ENCODE measurements around the gene ARL4D.
A peak's percentile ranks its signal among the peaks of the same experiment; 100 is the strongest.

Gene ARL4D

DNA sequence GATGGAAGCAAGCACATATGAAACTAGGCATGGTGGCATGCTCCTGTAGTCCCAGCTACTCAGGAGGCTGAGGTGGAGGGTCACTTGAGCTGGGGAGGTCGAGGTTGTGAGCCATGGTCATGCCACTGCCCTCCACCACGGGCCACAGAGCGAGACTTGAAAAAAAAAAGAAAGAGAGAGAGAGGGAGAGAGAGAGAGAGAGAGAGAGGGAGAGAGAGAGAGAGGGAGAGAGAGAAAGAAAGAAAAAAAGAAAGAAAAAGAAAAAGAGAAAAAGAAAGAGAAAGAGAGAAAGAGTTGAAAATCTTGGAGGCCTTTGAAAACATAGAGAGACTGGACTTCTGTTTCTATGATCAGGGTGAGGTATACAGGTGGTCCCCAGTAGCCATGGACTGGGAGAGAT is 15.4 kb upstream of the ARL4D start:
- DNase-seq (ENCODE audit: low read depth) = no peak
- TF ChIP-seq, protein P1, sequence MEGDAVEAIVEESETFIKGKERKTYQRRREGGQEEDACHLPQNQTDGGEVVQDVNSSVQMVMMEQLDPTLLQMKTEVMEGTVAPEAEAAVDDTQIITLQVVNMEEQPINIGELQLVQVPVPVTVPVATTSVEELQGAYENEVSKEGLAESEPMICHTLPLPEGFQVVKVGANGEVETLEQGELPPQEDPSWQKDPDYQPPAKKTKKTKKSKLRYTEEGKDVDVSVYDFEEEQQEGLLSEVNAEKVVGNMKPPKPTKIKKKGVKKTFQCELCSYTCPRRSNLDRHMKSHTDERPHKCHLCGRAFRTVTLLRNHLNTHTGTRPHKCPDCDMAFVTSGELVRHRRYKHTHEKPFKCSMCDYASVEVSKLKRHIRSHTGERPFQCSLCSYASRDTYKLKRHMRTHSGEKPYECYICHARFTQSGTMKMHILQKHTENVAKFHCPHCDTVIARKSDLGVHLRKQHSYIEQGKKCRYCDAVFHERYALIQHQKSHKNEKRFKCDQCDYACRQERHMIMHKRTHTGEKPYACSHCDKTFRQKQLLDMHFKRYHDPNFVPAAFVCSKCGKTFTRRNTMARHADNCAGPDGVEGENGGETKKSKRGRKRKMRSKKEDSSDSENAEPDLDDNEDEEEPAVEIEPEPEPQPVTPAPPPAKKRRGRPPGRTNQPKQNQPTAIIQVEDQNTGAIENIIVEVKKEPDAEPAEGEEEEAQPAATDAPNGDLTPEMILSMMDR (conservative IDR thresholded peaks at IDR 0.05; ENCODE audit: control insufficient read depth, insufficient read depth, low read depth, low read length) = no peak
- H3K4me3 ChIP-seq (ENCODE audit: control insufficient read depth, low read depth, low read length) = no peak overlapping the region

DNA sequence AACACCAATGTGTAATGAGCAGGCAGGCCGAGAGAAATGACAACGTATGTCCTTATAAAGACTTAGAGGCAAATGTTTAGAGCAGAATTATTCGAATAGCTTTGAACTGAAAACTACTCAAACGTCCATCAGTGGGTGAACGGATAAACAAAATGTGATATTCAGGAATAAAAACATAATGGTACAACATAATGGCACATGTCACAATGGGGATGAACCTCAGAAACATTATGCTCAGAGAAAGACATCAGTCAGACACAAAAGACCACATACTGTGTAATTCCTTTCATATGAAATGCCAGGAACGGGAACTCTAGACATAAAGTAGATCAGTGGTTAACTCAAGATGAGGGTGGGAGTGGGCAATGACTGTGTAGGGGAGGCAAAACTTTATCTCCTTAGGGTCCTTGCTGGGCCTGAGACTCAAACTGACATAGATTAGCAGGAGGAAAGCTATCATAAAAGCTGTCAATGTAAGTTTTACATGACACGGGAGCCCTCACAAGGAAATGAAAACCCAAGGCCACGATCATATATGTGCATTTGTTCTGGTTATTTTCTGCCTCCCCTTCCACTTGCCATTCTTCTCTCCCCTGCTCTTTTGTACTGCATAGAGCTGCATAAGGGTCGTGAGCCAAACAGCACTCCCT is 14.8 kb upstream of the ARL4D start:
- TF ChIP-seq, protein P1 (conservative IDR thresholded peaks at IDR 0.05; ENCODE audit: control insufficient read depth, insufficient read depth, low read depth, low read length) = no peak
- no peak overlapping the region for H3K4me3 ChIP-seq (ENCODE audit: control insufficient read depth, low read depth, low read length)
- no peak for DNase-seq (ENCODE audit: low read depth)

DNA sequence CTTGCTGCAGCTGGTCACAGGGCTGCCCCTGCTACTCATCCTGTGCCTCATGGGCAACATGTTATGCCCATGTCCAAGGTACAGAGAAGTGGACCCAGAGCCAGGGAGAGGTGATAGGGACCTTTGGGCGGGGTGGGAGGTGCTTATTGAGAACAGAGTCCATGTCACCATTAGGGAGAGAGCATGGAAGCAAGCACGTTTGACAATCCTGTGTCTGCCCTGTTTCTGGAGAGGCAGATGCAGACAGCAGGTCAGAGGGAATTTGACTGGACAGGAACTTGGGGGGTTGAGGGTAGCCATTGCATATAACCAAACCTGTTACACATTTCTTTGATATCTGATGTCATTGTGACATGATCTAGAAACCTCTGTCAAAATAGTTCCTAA is 14.3 kb upstream of the ARL4D start:
- TF ChIP-seq, protein P1 (conservative IDR thresholded peaks at IDR 0.05; ENCODE audit: control insufficient read depth, insufficient read depth, low read depth, low read length) = no peak
- no peak for DNase-seq (ENCODE audit: low read depth)
- no peak overlapping the region for H3K4me3 ChIP-seq (ENCODE audit: control insufficient read depth, low read depth, low read length)

DNA sequence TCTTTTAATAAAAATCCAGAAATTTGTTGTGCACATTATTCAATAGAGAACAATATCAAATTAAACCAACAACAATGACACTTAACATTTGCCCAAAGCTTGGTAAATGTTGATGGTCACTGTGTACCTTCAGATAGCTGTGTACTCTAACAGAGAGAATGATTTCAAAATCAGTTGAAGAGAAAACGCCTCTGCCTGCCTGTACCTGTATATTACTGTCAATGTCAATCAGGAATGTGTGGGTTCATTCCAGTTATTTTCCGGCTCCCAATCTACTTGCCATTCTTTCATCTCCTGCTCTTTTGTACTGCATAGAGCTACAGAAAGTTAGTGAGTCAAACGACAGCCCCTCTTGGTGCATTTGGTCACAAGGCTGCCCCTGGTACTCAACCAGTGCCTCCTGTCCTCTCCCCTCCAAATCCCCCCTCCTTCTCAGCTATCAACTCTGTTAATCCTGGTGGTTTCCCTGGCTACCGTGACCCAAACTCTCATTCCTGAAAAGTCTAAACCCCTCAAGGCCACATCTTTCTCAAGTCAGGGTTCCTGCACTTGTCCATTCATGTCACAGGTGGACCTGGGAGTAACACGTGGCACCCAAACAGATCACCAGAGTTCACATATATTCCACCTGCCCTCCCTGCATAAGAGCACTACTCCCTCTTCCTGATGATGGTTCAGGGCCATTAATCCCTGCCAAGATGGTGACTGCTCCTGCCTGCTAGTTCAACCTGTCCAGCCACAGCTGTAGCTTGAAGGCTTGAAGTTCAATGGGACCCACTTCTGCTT is 13.6 kb upstream of the ARL4D start:
- DNase-seq (ENCODE audit: low read depth) = no peak

DNA sequence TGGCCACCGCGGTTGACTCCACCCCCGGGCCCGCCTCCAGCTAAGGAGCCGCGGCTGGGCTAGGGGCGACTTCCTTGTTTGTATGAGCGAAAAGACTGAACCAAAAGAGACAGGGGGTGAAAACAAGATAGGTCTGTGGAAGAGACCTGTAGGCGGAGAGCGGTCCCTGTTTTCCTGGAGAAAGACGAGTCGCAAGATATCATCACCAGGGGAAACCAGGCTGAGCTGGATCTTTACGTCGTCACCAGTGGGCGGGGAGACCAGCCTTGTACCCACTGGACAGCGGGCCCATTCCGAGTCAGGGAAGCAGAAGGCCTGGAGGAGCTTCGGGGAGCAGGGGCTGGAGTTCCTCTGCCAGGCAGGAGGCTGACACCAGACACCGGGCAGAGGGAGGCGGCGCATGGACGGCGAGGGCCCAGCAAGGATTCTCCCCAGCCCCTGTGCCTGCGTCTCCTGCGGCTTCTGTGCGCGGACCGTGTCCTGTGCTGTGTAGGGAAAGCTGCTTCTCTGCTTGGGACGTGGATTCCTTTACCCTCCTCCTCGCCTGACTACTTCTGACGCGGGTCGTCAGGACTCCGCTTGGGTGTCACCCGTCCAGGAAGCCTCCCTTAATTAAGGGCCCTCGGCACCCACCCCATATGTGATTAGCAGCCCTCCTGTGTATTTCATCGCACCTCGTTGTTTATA is 10.3 kb upstream of the ARL4D start:
- TF ChIP-seq, protein P1 (conservative IDR thresholded peaks at IDR 0.05; ENCODE audit: control insufficient read depth, insufficient read depth, low read depth, low read length) = no peak
- DNase-seq (ENCODE audit: low read depth) = peak; percentile 93
- peak overlapping the region; percentile 62 for H3K4me3 ChIP-seq (ENCODE audit: control insufficient read depth, low read depth, low read length)

More for the DNA sequence above, 13.6 kb upstream of the ARL4D start:
- H3K4me3 ChIP-seq (ENCODE audit: control insufficient read depth, low read depth, low read length) = no peak overlapping the region
- TF ChIP-seq, protein P1 (conservative IDR thresholded peaks at IDR 0.05; ENCODE audit: control insufficient read depth, insufficient read depth, low read depth, low read length) = no peak

DNA sequence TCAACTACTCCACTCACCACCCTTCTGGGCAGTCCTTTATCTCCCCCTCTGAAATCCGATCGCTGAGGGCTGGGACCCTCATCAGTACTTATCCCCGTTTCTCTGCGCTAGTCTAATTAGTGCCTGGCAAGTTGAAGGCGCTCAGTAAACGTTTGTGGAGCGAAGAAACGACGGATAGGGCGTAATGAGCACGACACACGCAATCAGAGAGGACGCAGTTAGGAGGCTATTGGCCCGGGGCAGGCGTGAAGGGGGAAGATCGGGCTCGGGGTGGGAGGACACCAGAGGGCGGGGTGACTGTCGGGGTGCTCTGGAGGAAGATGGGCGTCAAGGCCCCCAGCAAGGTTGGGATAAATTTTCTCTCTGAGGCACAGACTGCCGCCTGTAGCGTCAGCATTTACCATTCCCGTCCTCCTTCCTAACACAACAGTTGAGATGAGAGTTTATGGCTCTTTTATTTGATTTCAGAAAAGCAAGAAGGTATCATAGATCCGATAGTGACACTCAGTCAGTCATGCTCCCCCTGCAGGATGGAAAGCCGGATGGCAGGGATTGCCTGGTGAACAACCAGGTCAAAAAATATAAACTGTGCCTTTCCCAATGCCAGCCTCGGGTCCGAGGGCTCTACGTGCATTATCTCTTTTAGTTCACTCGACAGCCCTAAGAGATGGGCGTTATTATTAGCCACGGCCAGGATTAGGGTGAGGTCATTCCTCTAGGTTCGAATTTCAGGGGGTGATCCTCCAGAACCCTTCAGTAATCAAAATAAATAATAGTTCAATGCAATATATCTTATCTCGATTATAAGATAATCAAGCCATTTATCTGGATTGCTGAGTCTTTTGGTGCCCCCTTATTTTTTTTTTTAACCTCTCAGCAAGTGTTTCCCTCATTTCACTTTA is 9.5 kb upstream of the ARL4D start:
- TF ChIP-seq, protein P1 (conservative IDR thresholded peaks at IDR 0.05; ENCODE audit: control insufficient read depth, insufficient read depth, low read depth, low read length) = peak; percentile 94
- peak overlapping the region; percentile 62 for H3K4me3 ChIP-seq (ENCODE audit: control insufficient read depth, low read depth, low read length)
- peak; percentile 83 for DNase-seq (ENCODE audit: low read depth)
